GM12878 (cell line): ENCODE data around the gene SLC36A3. TPM values are rescaled to one million over a fixed set of nuclear protein-coding genes. Genes with fewer than 3 reads are reported as not detected.

ENCODE experiments used
- ATAC-seq: fragments of 200-7000 bp; cut with Tn5 transposase; 3 replicates; pipeline ENCODE4 v1.9.1; 2020; ENCODE audit warnings: mild to moderate bottlenecking, moderate library complexity
- BruUV-seq: library from RNA; stranded (reverse); fragments of 400-500 nt; replicated peaks from 2 replicates; lab custom pipeline; 2021; lab: Mats Ljungman, UMichigan
- CTCF ChIA-PET: fragments of 300-600 bp; sonication (Branson Sonifier 250); formaldehyde crosslinking; extraction: SDS; loops from one replicate; lab custom pipeline; 2021; ENCODE audit warnings: inconsistent platforms; lab: Yijun Ruan, JAX
- POLR2A ChIA-PET: fragments of 350-600 bp; formaldehyde crosslinking; extraction: SDS; loops from one replicate; lab custom pipeline; 2021; ENCODE audit warnings: inconsistent platforms; lab: Charles Lee
- RAD21 ChIA-PET: fragments of 300-600 bp; sonication (Branson Sonifier 250); formaldehyde crosslinking; loops from one replicate; lab custom pipeline; 2023; ENCODE audit warnings: antibody characterized with exemption; ENCODE audit not compliant: unreplicated experiment; lab: Charles Lee
- SMC1A ChIA-PET: fragments of 300-600 bp; sonication (Branson Sonifier 250); formaldehyde crosslinking; loops from one replicate; lab custom pipeline; 2023; ENCODE audit not compliant: unreplicated experiment, uncharacterized antibody; lab: Charles Lee
- DNase-seq: peaks from one replicate; pipeline ENCODE4 v3.0.0-alpha.2; 2011; ENCODE audit warnings: low read depth, low spot score
- FAIRE-seq: peaks from 3 replicates; lab custom pipeline; 2011; peaks lifted over from hg19 to GRCh38; lab: Jason Lieb, UNC
- H2AFZ ChIP-seq: 2 replicates; pipeline ENCODE4 v1.6.0; 2011; ENCODE audit warnings: low read depth, low read length, control low read depth; ENCODE audit not compliant: control insufficient read depth
- H3K27ac ChIP-seq: 2 replicates; pipeline ENCODE4 v1.5.1; 2011; ENCODE audit warnings: control low read depth; ENCODE audit not compliant: control insufficient read depth, insufficient read depth
- H3K27me3 ChIP-seq, 2 experiments: replicated peaks in 1 of 2; 2 replicates each; pipeline versions ENCODE4 v1.6.0 to v1.6.1; 2011; ENCODE audit warnings: low read length in 1 of 2; ENCODE audit not compliant: control insufficient read depth in 2 of 2, insufficient read depth in 2 of 2
- H3K36me3 ChIP-seq, 2 experiments: 2 replicates each; pipeline ENCODE4 v1.5.1; 2011; ENCODE audit warnings: low read length in 1 of 2; ENCODE audit not compliant: control insufficient read depth in 2 of 2, insufficient read depth in 2 of 2
- H3K4me1 ChIP-seq: 2 replicates; pipeline ENCODE4 v1.6.1; 2011; ENCODE audit warnings: mild to moderate bottlenecking, low read length, moderate library complexity, mixed read lengths; ENCODE audit not compliant: control insufficient read depth, insufficient read depth
- H3K4me2 ChIP-seq: 2 replicates; pipeline ENCODE4 v1.6.0; 2011; ENCODE audit warnings: control low read depth; ENCODE audit not compliant: control insufficient read depth, insufficient read depth
- H3K4me3 ChIP-seq: fragments of 200-600 bp; sonication (generic); 2 replicates; pipeline ENCODE4 v1.5.1; 2016
- H3K79me2 ChIP-seq: 2 replicates; pipeline ENCODE4 v1.6.0; 2011; ENCODE audit warnings: low read length; ENCODE audit not compliant: control insufficient read depth, insufficient read depth
- H3K9ac ChIP-seq: 2 replicates; pipeline ENCODE4 v1.8.0; 2011; ENCODE audit warnings: low read length, control low read depth, mixed read lengths; ENCODE audit not compliant: control insufficient read depth, insufficient read depth
- H3K9me3 ChIP-seq: replicated peaks from 3 replicates; pipeline ENCODE4 v1.5.1; 2011; ENCODE audit warnings: mild to moderate bottlenecking, low read length; ENCODE audit not compliant: control insufficient read depth, insufficient read depth
- H4K20me1 ChIP-seq: 2 replicates; pipeline ENCODE4 v1.6.0; 2011; ENCODE audit not compliant: control insufficient read depth, insufficient read depth
- CBX5 ChIP-seq: sonication (generic); IDR thresholded peaks from 2 replicates; pipeline ENCODE4 v1.6.1; 2016; ENCODE audit warnings: low read depth, moderate library complexity, mild to moderate bottlenecking, inconsistent platforms
- CHD2 ChIP-seq: IDR thresholded peaks from 2 replicates; pipeline ENCODE4 v1.6.1; 2011; ENCODE audit warnings: low read depth, low read length, improper control_type of control experiment, borderline replicate concordance
- ESRRA ChIP-seq: IDR thresholded peaks from 2 replicates; pipeline ENCODE4 v1.6.1; 2012; ENCODE audit warnings: mild to moderate bottlenecking, low read length, improper control_type of control experiment
- HCFC1 ChIP-seq: fragments of 150-350 bp; IDR thresholded peaks from 2 replicates; pipeline ENCODE4 v1.6.1; 2014; ENCODE audit warnings: low read length
- RUNX3 ChIP-seq: IDR thresholded peaks from 2 replicates; pipeline ENCODE4 v1.6.1; 2012; ENCODE audit warnings: low read length, inconsistent platforms
- SMARCA5 ChIP-seq: fragments of 450-650 bp; IDR thresholded peaks from 2 replicates; pipeline ENCODE4 v1.6.1; 2017; ENCODE audit warnings: mild to moderate bottlenecking
- TCF7 ChIP-seq: IDR thresholded peaks from 2 replicates; pipeline ENCODE4 v1.6.1; 2014; ENCODE audit warnings: antibody characterized with exemption, borderline replicate concordance
- ZZZ3 ChIP-seq: IDR thresholded peaks from 2 replicates; pipeline ENCODE4 v1.6.1; 2011; ENCODE audit warnings: low read depth; ENCODE audit not compliant: control insufficient read depth, insufficient read length
- WGBS: methylation state at CpG from one replicate; pipeline ENCODE4 v1.1.6; 2016; ENCODE audit warnings: low lambda C conversion rate; ENCODE audit not compliant: insufficient replicate concordance, insufficient coverage; ENCODE audit errors: missing lambda C conversion rate; 5-methylcytosine and 5-hydroxymethylcytosine counted together
- in situ Hi-C: fragments of 300-500 bp; cut with MboI; formaldehyde crosslinking; loops from 9 replicates; pipeline ENCODE4 v1.14.3; 2018; ENCODE audit warnings: mixed read lengths
- intact Hi-C: fragments of 100-400 bp; cut with micrococcal nuclease; formaldehyde crosslinking; loops from one replicate; pipeline ENCODE4 v1.14.2; 2022; ENCODE audit not compliant: unreplicated experiment
- polyA plus RNA-seq, 11 experiments: library from polyadenylated mRNA; depleted of rRNA in 4 of 11; unstranded in 6 of 11; stranded (reverse) in 5 of 11; fragments of >200 nt; fragmentation: Nextera tagmentation in 4 of 11; fragmentation: Illumina TruSeq in 1 of 11; extraction: Ambion mirVana in 4 of 11; extraction: Trizol in 1 of 11; gene quantifications; 1 replicate in 1 of 11; 2 replicates in 10 of 11; pipeline versions ENCODE4 v1.2.1 to v1.2.3, GENCODE V29; 2011 to 2016; ENCODE audit warnings: inconsistent platforms in 2 of 11, missing spikeins in 2 of 11, low read depth in 1 of 11
- total RNA-seq, 4 experiments: library from RNA; depleted of rRNA in 3 of 4; stranded (reverse); fragments of >200 nt in 3 of 4; fragmentation: Illumina TruSeq in 1 of 4; extraction: Trizol in 1 of 4; gene quantifications; 2 replicates each; pipeline versions ENCODE4 v1.2.1 to v1.2.3, GENCODE V29; 2013 to 2021
- TF ChIP-seq, protein P1 (sequence below): IDR thresholded peaks from 2 replicates; pipeline ENCODE4 v1.6.1; 2012; ENCODE audit warnings: improper control_type of control experiment, low read depth, low read length; ENCODE audit not compliant: insufficient replicate concordance
- TF ChIP-seq, protein P2 (sequence below): IDR thresholded peaks from 2 replicates; pipeline ENCODE4 v1.6.1; 2012; ENCODE audit warnings: mild to moderate bottlenecking, low read depth, low read length
- TF ChIP-seq, protein P3 (sequence below): fragments of 450-650 bp; formaldehyde crosslinking; IDR thresholded peaks from 2 replicates; pipeline ENCODE4 v1.4.0; 2022; ENCODE audit warnings: mild to moderate bottlenecking, moderate library complexity

Gene SLC36A3
- total and polyA plus RNA-seq, 10 of the 15 experiments (the other 5 are each of a cell fraction or from before 2014, with no cell fraction given) = 0.03 TPM; not detected in 9

GRCh38 chr5:151303666-151304065 lies at the start of gene SLC36A3 (continued):
- TF ChIP-seq, protein P1, sequence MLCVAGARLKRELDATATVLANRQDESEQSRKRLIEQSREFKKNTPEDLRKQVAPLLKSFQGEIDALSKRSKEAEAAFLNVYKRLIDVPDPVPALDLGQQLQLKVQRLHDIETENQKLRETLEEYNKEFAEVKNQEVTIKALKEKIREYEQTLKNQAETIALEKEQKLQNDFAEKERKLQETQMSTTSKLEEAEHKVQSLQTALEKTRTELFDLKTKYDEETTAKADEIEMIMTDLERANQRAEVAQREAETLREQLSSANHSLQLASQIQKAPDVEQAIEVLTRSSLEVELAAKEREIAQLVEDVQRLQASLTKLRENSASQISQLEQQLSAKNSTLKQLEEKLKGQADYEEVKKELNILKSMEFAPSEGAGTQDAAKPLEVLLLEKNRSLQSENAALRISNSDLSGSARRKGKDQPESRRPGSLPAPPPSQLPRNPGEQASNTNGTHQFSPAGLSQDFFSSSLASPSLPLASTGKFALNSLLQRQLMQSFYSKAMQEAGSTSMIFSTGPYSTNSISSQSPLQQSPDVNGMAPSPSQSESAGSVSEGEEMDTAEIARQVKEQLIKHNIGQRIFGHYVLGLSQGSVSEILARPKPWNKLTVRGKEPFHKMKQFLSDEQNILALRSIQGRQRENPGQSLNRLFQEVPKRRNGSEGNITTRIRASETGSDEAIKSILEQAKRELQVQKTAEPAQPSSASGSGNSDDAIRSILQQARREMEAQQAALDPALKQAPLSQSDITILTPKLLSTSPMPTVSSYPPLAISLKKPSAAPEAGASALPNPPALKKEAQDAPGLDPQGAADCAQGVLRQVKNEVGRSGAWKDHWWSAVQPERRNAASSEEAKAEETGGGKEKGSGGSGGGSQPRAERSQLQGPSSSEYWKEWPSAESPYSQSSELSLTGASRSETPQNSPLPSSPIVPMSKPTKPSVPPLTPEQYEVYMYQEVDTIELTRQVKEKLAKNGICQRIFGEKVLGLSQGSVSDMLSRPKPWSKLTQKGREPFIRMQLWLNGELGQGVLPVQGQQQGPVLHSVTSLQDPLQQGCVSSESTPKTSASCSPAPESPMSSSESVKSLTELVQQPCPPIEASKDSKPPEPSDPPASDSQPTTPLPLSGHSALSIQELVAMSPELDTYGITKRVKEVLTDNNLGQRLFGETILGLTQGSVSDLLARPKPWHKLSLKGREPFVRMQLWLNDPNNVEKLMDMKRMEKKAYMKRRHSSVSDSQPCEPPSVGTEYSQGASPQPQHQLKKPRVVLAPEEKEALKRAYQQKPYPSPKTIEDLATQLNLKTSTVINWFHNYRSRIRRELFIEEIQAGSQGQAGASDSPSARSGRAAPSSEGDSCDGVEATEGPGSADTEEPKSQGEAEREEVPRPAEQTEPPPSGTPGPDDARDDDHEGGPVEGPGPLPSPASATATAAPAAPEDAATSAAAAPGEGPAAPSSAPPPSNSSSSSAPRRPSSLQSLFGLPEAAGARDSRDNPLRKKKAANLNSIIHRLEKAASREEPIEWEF = no peak
- TF ChIP-seq, all 136 proteins: peak for 0

- H3K4me2 ChIP-seq = no peak overlapping the region
- H3K9ac ChIP-seq = no peak overlapping the region
- DNase-seq (no peak), FAIRE-seq (no peak), ATAC-seq (no peak)
- H3K4me1 ChIP-seq = no peaks in the 10 kb centered on the region
- H3K4me3 ChIP-seq = no peak overlapping the region
- BruUV-seq = no TSS peak
- in situ Hi-C loops = no loop called here
- WGBS = 38% methylated on average over 1 of the region's 1 CpG
- intact Hi-C loops = no loop called here
- SMC1A ChIA-PET = no interaction called here
- RAD21 ChIA-PET = no interaction called here
- no peak overlapping the region for H2AFZ ChIP-seq
- H3K79me2 ChIP-seq = no peaks in the 10 kb centered on the region
- no peaks in the 10 kb centered on the region for H3K9me3 ChIP-seq
- no peaks in the 10 kb centered on the region; a peak in 1 of 4 replicates for H3K27me3 ChIP-seq
- POLR2A ChIA-PET = no interaction called here
- no peaks in the 10 kb centered on the region for H3K36me3 ChIP-seq
- TF ChIP-seq RUNX3 (no peak), HCFC1 (no peak), SMARCA5 (no peak), CBX5 (no peak), ESRRA (no peak), ZZZ3 (no peak), TCF7 (no peak), CHD2 (no peak)
- TF ChIP-seq, protein P2, sequence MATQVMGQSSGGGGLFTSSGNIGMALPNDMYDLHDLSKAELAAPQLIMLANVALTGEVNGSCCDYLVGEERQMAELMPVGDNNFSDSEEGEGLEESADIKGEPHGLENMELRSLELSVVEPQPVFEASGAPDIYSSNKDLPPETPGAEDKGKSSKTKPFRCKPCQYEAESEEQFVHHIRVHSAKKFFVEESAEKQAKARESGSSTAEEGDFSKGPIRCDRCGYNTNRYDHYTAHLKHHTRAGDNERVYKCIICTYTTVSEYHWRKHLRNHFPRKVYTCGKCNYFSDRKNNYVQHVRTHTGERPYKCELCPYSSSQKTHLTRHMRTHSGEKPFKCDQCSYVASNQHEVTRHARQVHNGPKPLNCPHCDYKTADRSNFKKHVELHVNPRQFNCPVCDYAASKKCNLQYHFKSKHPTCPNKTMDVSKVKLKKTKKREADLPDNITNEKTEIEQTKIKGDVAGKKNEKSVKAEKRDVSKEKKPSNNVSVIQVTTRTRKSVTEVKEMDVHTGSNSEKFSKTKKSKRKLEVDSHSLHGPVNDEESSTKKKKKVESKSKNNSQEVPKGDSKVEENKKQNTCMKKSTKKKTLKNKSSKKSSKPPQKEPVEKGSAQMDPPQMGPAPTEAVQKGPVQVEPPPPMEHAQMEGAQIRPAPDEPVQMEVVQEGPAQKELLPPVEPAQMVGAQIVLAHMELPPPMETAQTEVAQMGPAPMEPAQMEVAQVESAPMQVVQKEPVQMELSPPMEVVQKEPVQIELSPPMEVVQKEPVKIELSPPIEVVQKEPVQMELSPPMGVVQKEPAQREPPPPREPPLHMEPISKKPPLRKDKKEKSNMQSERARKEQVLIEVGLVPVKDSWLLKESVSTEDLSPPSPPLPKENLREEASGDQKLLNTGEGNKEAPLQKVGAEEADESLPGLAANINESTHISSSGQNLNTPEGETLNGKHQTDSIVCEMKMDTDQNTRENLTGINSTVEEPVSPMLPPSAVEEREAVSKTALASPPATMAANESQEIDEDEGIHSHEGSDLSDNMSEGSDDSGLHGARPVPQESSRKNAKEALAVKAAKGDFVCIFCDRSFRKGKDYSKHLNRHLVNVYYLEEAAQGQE = no peak
- TF ChIP-seq, protein P3, sequence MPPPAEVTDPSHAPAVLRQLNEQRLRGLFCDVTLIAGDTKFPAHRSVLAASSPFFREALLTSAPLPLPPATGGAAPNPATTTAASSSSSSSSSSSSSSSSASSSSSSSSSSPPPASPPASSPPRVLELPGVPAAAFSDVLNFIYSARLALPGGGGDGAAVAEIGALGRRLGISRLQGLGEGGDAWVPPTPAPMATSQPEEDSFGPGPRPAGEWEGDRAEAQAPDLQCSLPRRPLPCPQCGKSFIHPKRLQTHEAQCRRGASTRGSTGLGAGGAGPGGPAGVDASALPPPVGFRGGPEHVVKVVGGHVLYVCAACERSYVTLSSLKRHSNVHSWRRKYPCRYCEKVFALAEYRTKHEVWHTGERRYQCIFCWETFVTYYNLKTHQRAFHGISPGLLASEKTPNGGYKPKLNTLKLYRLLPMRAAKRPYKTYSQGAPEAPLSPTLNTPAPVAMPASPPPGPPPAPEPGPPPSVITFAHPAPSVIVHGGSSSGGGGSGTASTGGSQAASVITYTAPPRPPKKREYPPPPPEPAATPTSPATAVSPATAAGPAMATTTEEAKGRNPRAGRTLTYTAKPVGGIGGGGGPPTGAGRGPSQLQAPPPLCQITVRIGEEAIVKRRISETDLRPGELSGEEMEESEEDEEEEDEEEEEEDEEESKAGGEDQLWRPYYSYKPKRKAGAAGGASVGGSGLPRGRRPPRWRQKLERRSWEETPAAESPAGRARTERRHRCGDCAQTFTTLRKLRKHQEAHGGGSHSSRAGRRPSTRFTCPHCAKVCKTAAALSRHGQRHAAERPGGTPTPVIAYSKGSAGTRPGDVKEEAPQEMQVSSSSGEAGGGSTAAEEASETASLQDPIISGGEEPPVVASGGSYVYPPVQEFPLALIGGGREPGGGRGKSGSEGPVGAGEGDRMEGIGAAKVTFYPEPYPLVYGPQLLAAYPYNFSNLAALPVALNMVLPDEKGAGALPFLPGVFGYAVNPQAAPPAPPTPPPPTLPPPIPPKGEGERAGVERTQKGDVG (CRISPR knock-in tag) = no peak
- H3K27ac ChIP-seq = no peak overlapping the region
- no peaks in the 10 kb centered on the region for H4K20me1 ChIP-seq
- CTCF ChIA-PET = interaction anchor here (0.5 kb wide), 1 partner anchor 77 kb away, joined by 4 read pairs; no protein-coding TSS in a partner anchor
Observed at GRCh38 chr5:151351671-151352070, 48.1 kb upstream of the SLC36A3 start.
